Measurements from ENCODE around the gene BMPER. TPM values are rescaled to one million over a fixed set of nuclear protein-coding genes. Genes with fewer than 3 reads are reported as not detected.

The BMPER gene
- polyA plus RNA-seq, 1 of the 3 experiments (the other 2 are of a cell fraction), result 20.0 TPM

DNA sequence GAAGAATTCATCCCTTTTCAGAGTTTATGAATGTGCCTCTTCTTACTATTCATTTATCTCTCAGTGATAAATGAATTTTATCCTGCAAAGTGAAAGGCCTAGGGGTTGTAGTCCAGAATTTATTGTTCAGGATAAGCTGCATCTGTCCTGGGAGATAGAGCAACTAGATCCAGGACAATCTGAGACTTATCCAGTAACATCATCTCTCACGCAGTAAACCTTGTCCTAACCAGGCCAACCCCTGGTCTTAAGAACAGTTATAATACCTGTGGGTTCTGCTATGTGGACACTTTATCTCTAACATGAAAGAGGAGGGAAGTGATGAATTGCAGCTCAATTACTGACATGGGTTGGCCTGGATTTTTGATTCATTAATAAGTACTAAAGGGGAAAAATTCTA lies 287.6 kb downstream of the BMPER start:
- WGBS (ENCODE audit: low lambda C conversion rate), result 68% methylated on average over 1 of the region's 1 CpG
- no peak overlapping the region for H2AFZ ChIP-seq (ENCODE audit: low read depth)

DNA sequence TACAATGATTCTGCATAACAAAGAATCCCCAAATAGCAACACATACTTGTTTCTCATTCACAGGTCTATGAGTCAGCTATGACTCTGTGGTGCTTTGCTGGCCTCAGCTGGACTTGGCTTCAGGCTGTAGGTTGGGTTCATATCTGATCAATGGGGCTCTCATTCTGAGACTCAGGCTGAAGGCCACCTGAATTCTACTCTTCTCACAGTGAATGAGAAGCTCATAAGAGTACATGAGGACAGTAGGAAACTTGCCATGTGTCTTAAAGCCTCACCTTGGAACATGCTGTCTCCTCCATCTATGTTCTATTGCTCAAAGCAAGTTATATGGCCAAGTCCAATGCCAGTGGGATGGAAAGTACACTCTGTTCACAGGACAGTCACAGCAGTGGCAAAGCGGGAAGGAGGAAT lies 292.9 kb downstream of the BMPER start:
- CTCF ChIA-PET, result no interaction called here
- Histone ChIP-seq H3K4me3 (ENCODE audit: low read depth in 2 of 2, low read length in 1 of 2) (no peak overlapping the region), H3K9me2 (no peaks in the 10 kb centered on the region), H3K79me2 (ENCODE audit: insufficient read depth) (no peaks in the 10 kb centered on the region), H3K27ac (ENCODE audit: low read depth in 2 of 2, low read length in 1 of 2) (no peak overlapping the region), H3F3A (replicated peaks; ENCODE audit: insufficient read depth) (no peaks in the 10 kb centered on the region), H3K4me1 (ENCODE audit: control insufficient read depth in 1 of 2, insufficient read depth in 2 of 2, low read depth in 1 of 2, low read length in 1 of 2) (no peaks in the 10 kb centered on the region), H3K4me2 (no peak overlapping the region), H4K20me1 (ENCODE audit: insufficient read depth) (no peaks in the 10 kb centered on the region), H3K9me3 (no peaks in the 10 kb centered on the region), H3K36me3 (replicated peaks in 1 of 2; ENCODE audit: control insufficient read depth in 1 of 2, insufficient read depth in 2 of 2, low read length in 1 of 2) (no peaks in the 10 kb centered on the region), H3K27me3 (ENCODE audit: insufficient read depth) (no peaks in the 10 kb centered on the region), H3K9ac (no peak overlapping the region), H2AFZ (ENCODE audit: low read depth) (no peak overlapping the region)
- WGBS (ENCODE audit: low lambda C conversion rate), result 79% methylated on average over 1 of the region's 1 CpG
- POLR2A ChIA-PET, result no interaction called here
- TF ChIP-seq, protein P1, sequence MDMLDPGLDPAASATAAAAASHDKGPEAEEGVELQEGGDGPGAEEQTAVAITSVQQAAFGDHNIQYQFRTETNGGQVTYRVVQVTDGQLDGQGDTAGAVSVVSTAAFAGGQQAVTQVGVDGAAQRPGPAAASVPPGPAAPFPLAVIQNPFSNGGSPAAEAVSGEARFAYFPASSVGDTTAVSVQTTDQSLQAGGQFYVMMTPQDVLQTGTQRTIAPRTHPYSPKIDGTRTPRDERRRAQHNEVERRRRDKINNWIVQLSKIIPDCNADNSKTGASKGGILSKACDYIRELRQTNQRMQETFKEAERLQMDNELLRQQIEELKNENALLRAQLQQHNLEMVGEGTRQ (IDR thresholded peaks at IDR 0.05; ENCODE audit: borderline replicate concordance, low read depth, low read length), result no peak
- TF ChIP-seq GATA2 (CRISPR knock-in tag; IDR thresholded peaks at IDR 0.05) (no peak), FOXJ3 (CRISPR knock-in tag; IDR thresholded peaks at IDR 0.05) (no peak), SIN3A (IDR thresholded peaks at IDR 0.05; ENCODE audit: borderline replicate concordance, low read depth, low read length) (no peak), RCOR1 (IDR thresholded peaks at IDR 0.05; ENCODE audit: low read length) (no peak), TCF12 (IDR thresholded peaks at IDR 0.05) (no peak), GABPA (IDR thresholded peaks at IDR 0.05; ENCODE audit: low read depth) (no peak)
- DNase-seq, result no peak

More for the DNA sequence above, 287.6 kb downstream of the BMPER start:
- Histone ChIP-seq H3K9ac (no peak overlapping the region), H4K20me1 (ENCODE audit: insufficient read depth) (no peaks in the 10 kb centered on the region), H3K27ac (ENCODE audit: low read depth in 2 of 2, low read length in 1 of 2) (no peak overlapping the region), H3K9me2 (no peaks in the 10 kb centered on the region), H3K4me2 (no peak overlapping the region), H3K9me3 (no peaks in the 10 kb centered on the region), H3K27me3 (ENCODE audit: insufficient read depth) (no peaks in the 10 kb centered on the region), H3K36me3 (replicated peaks in 1 of 2; ENCODE audit: control insufficient read depth in 1 of 2, insufficient read depth in 2 of 2, low read length in 1 of 2) (no peaks in the 10 kb centered on the region), H3K4me1 (ENCODE audit: control insufficient read depth in 1 of 2, insufficient read depth in 2 of 2, low read depth in 1 of 2, low read length in 1 of 2) (0 out of 4 replicates have a peak, but pooled peaks cover 0 to 7% of the 10 kb centered on the region in 2 experiments), H3F3A (replicated peaks; ENCODE audit: insufficient read depth) (no peaks in the 10 kb centered on the region), H3K79me2 (ENCODE audit: insufficient read depth) (no peaks in the 10 kb centered on the region), H3K4me3 (ENCODE audit: low read depth in 2 of 2, low read length in 1 of 2) (no peak overlapping the region)
- ChIA-PET CTCF (interaction anchor here (1.1 kb wide), 1 partner anchor 26 kb away, joined by 3 read pairs; no protein-coding TSS in a partner anchor), POLR2A (no interaction called here)
- no peak for TF ChIP-seq YY1 (IDR thresholded peaks at IDR 0.05; ENCODE audit: low read depth)
- TF ChIP-seq, protein P1 (IDR thresholded peaks at IDR 0.05; ENCODE audit: borderline replicate concordance, low read depth, low read length), result no peak
- TF ChIP-seq, protein P2, sequence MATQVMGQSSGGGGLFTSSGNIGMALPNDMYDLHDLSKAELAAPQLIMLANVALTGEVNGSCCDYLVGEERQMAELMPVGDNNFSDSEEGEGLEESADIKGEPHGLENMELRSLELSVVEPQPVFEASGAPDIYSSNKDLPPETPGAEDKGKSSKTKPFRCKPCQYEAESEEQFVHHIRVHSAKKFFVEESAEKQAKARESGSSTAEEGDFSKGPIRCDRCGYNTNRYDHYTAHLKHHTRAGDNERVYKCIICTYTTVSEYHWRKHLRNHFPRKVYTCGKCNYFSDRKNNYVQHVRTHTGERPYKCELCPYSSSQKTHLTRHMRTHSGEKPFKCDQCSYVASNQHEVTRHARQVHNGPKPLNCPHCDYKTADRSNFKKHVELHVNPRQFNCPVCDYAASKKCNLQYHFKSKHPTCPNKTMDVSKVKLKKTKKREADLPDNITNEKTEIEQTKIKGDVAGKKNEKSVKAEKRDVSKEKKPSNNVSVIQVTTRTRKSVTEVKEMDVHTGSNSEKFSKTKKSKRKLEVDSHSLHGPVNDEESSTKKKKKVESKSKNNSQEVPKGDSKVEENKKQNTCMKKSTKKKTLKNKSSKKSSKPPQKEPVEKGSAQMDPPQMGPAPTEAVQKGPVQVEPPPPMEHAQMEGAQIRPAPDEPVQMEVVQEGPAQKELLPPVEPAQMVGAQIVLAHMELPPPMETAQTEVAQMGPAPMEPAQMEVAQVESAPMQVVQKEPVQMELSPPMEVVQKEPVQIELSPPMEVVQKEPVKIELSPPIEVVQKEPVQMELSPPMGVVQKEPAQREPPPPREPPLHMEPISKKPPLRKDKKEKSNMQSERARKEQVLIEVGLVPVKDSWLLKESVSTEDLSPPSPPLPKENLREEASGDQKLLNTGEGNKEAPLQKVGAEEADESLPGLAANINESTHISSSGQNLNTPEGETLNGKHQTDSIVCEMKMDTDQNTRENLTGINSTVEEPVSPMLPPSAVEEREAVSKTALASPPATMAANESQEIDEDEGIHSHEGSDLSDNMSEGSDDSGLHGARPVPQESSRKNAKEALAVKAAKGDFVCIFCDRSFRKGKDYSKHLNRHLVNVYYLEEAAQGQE (IDR thresholded peaks at IDR 0.05; ENCODE audit: low read depth, low read length), result no peak
- no peak for DNase-seq
